Measurements from ENCODE around the gene PRKRA.

DNA sequence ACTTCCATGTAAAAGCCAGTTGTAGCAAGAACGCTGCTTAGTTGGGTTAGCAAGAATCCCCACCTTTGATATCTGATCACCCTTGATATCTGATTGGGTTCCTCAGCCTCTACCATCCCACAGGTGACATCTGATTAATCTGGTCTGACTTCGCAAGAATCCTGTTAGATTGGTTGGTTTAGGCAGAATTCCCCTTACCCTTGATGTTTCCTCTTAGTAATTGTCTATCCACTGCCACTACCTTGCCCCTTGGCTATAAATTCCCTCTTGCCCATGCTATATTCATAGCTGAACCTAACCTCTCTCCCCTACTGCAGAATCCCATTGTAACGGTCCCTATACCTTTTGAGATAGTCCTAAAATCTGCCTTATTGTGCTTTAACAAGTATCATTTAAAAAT is 33.1 kb downstream of the PRKRA start:
- TF ChIP-seq CTCF (IDR thresholded peaks at IDR 0.05) (no peak), POLR2A (IDR thresholded peaks at IDR 0.05) (no peak), POLR2AphosphoS5 (IDR thresholded peaks at IDR 0.05) (no peak)

Measured in breast epithelium (tissue), 3 donors.